ENCODE data around the gene NME4.

NME4 gene

GRCh38 chr16:369275-369865 lies 27.6 kb upstream of the NME4 start:
- DNase-seq (ENCODE audit: insufficient read length, low spot score), result no peak
- FAIRE-seq, result no peak
- TF ChIP-seq POLR2A (IDR thresholded peaks at IDR 0.05; ENCODE audit: low read depth, low read length), result no peak

- DNase-seq (ENCODE audit: insufficient read length, low spot score) (no peak), FAIRE-seq (no peak)
- TF ChIP-seq POLR2A (IDR thresholded peaks at IDR 0.05; ENCODE audit: low read depth, low read length), result no peak
Observed at GRCh38 chr16:369866-370436, 27.0 kb upstream of the NME4 start.

- FAIRE-seq (peak; percentile 23), DNase-seq (ENCODE audit: insufficient read length, low spot score) (peak; percentile 92)
- 0 out of 2 replicates have a peak, but pooled peaks have one; percentile 10 for TF ChIP-seq POLR2A (IDR thresholded peaks at IDR 0.05; ENCODE audit: low read depth, low read length)
Observed at GRCh38 chr16:370443-370842, 26.6 kb upstream of the NME4 start, which contains the start of gene MRPL28. MRPL28 (minus strand) TSS chr16:370538; CDS start chr16:370218, 320 bp downstream.

GRCh38 chr16:370979-371514 lies 26.0 kb upstream of the NME4 start:
- FAIRE-seq (no peak), DNase-seq (ENCODE audit: insufficient read length, low spot score) (no peak)
- TF ChIP-seq POLR2A (IDR thresholded peaks at IDR 0.05; ENCODE audit: low read depth, low read length), result no peak

GRCh38 chr16:371515-372301 lies 25.3 kb upstream of the NME4 start:
- DNase-seq (ENCODE audit: insufficient read length, low spot score) (no peak), FAIRE-seq (no peak)
- no peak for TF ChIP-seq POLR2A (IDR thresholded peaks at IDR 0.05; ENCODE audit: low read depth, low read length)

GRCh38 chr16:372302-372983 lies 24.6 kb upstream of the NME4 start:
- no peak for DNase-seq (ENCODE audit: insufficient read length, low spot score)
- no peak for TF ChIP-seq POLR2A (IDR thresholded peaks at IDR 0.05; ENCODE audit: low read depth, low read length)

GRCh38 chr16:373020-373598 lies 23.9 kb upstream of the NME4 start:
- no peak for FAIRE-seq
- no peak for TF ChIP-seq POLR2A (IDR thresholded peaks at IDR 0.05; ENCODE audit: low read depth, low read length)
- DNase-seq (ENCODE audit: insufficient read length, low spot score), result no peak

More at GRCh38 chr16:372302-372983, 24.6 kb upstream of the NME4 start:
- no peak for FAIRE-seq

GRCh38 chr16:373848-374615 lies 23.0 kb upstream of the NME4 start:
- TF ChIP-seq POLR2A (IDR thresholded peaks at IDR 0.05; ENCODE audit: low read depth, low read length), result no peak
- DNase-seq (ENCODE audit: insufficient read length, low spot score) (no peak), FAIRE-seq (no peak)

- no peak for DNase-seq (ENCODE audit: insufficient read length, low spot score)
- TF ChIP-seq POLR2A (IDR thresholded peaks at IDR 0.05; ENCODE audit: low read depth, low read length), result no peak
- FAIRE-seq, result no peak
Observed at GRCh38 chr16:374616-374926, 22.4 kb upstream of the NME4 start.

GRCh38 chr16:375212-375611 lies 21.8 kb upstream of the NME4 start:
- DNase-seq (ENCODE audit: insufficient read length, low spot score), result no peak
- TF ChIP-seq POLR2A (IDR thresholded peaks at IDR 0.05; ENCODE audit: low read depth, low read length), result no peak
- FAIRE-seq, result no peak

GRCh38 chr16:375927-376816 lies 20.8 kb upstream of the NME4 start:
- FAIRE-seq (no peak), DNase-seq (ENCODE audit: insufficient read length, low spot score) (no peak)
- no peak for TF ChIP-seq POLR2A (IDR thresholded peaks at IDR 0.05; ENCODE audit: low read depth, low read length)

GRCh38 chr16:376817-377418 lies 20.1 kb upstream of the NME4 start:
- DNase-seq (ENCODE audit: insufficient read length, low spot score) (no peak), FAIRE-seq (no peak)
- no peak for TF ChIP-seq POLR2A (IDR thresholded peaks at IDR 0.05; ENCODE audit: low read depth, low read length)
